ENCODE data around the gene MED12L. TPM values are rescaled to one million over a fixed set of nuclear protein-coding genes. Genes with fewer than 3 reads are reported as not detected.

MED12L gene
- polyA plus RNA-seq, 1 experiment = 0.06 TPM

DNA sequence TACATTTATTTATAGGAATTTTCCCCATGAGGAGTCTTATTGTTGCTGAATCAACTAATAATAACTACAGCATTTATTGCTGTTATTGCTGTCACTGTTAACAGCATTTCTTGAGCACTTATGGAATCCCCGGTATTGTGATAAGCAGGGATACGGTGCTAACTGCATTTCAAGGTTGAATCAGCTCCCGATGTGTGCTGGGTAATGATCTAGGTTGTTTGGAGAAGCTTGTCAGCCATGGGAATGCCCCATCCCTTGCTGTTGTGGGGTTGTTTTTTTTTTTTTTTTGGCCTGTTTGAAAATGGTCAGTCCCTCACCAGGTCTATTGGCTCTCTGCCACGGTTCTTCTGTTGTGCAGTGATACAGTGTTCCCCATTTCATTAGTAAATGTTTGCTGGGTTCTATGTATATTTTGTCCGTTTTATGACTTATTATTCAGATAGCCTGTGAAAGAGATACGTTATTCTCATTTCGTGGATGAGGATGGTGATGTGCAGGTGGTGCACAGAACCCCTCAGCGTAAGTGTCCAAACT lies 48.5 kb downstream of the MED12L start:
- TF ChIP-seq CTCF (IDR thresholded peaks at IDR 0.05; ENCODE audit: insufficient read depth, low read depth, low read length) = no peak
- POLR2A ChIA-PET = no interaction called here
- no peak overlapping the region for H3K4me3 ChIP-seq (ENCODE audit: low read depth, low read length)
- DNase-seq (ENCODE audit: low read depth) = no peak
- no peaks in the 10 kb centered on the region for H3K27me3 ChIP-seq (ENCODE audit: control insufficient read depth, insufficient read depth, low read length)
- no peaks in the 10 kb centered on the region for H3K36me3 ChIP-seq (ENCODE audit: control insufficient read depth, insufficient read depth, low read length)
- CTCF ChIA-PET = interaction anchor here (0.7 kb wide), 1 partner anchor 11 kb away, joined by 4 read pairs; no protein-coding TSS in a partner anchor

- DNase-seq (ENCODE audit: low read depth) = no peak
- CTCF ChIA-PET = no interaction called here
- H3K27me3 ChIP-seq (ENCODE audit: control insufficient read depth, insufficient read depth, low read length) = no peaks in the 10 kb centered on the region
- H3K4me3 ChIP-seq (ENCODE audit: low read depth, low read length) = no peak overlapping the region
- no peak for TF ChIP-seq CTCF (IDR thresholded peaks at IDR 0.05; ENCODE audit: insufficient read depth, low read depth, low read length)
- H3K36me3 ChIP-seq (ENCODE audit: control insufficient read depth, insufficient read depth, low read length) = no peaks in the 10 kb centered on the region
- POLR2A ChIA-PET = no interaction called here
These were observed 50.3 kb downstream of the MED12L start for GRCh38 chr3:151135541-151136337.

- CTCF ChIA-PET = interaction anchor here (1.3 to 7.2 kb wide), 5 partner anchors 11 to 355 kb away, joined by 3 to 103 read pairs (median 4); no protein-coding TSS in a partner anchor
- no peak overlapping the region for H3K4me3 ChIP-seq (ENCODE audit: low read depth, low read length)
- no peaks in the 10 kb centered on the region for H3K36me3 ChIP-seq (ENCODE audit: control insufficient read depth, insufficient read depth, low read length)
- peaks cover 15% of the 10 kb centered on the region for H3K27me3 ChIP-seq (ENCODE audit: control insufficient read depth, insufficient read depth, low read length)
- TF ChIP-seq CTCF (IDR thresholded peaks at IDR 0.05; ENCODE audit: insufficient read depth, low read depth, low read length) = no peak
- POLR2A ChIA-PET = no interaction called here
- no peak for DNase-seq (ENCODE audit: low read depth)
These were observed 57.5 kb downstream of the MED12L start for GRCh38 chr3:151142929-151143328.

- Histone ChIP-seq H3K36me3 (ENCODE audit: control insufficient read depth, insufficient read depth, low read length) (no peaks in the 10 kb centered on the region), H3K4me3 (ENCODE audit: low read depth, low read length) (no peak overlapping the region), H3K27me3 (ENCODE audit: control insufficient read depth, insufficient read depth, low read length) (peaks cover 15% of the 10 kb centered on the region)
- CTCF ChIA-PET = interaction anchor here (0.7 to 7.2 kb wide), 3 partner anchors 58 to 422 kb away, joined by 3 to 103 read pairs (median 3); partner anchors contain the start of gene MED12L
- TF ChIP-seq CTCF (IDR thresholded peaks at IDR 0.05; ENCODE audit: insufficient read depth, low read depth, low read length) = no peak
- DNase-seq (ENCODE audit: low read depth) = no peak
- POLR2A ChIA-PET = no interaction called here
These were observed 58.6 kb downstream of the MED12L start for GRCh38 chr3:151144016-151144415.

DNA sequence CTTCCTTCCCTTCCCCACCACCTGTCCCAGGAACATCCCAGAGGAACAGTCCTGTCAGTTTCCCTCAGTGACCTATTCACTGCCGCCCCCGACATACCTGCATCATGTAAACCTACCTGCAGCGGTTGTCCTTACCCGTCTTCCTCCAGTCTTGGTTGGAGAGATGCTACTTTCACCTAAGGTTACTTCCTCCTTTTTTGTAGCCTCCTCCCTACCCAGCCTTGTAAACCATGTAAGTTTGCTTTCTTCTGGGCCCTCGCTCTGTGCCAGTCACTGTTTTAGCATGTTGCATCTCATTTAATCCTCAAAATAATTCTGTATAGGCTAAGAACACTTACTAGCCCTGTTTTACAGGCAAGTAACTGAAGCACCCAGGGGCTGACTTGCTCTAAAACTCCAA lies 59.3 kb downstream of the MED12L start:
- no peak for TF ChIP-seq CTCF (IDR thresholded peaks at IDR 0.05; ENCODE audit: insufficient read depth, low read depth, low read length)
- CTCF ChIA-PET = interaction anchor here (0.9 to 7.2 kb wide), 9 partner anchors 11 to 423 kb away, joined by 3 to 103 read pairs (median 9); partner anchors contain the start of gene MED12L
- POLR2A ChIA-PET = no interaction called here

More for the DNA sequence above, 59.3 kb downstream of the MED12L start:
- H3K36me3 ChIP-seq (ENCODE audit: control insufficient read depth, insufficient read depth, low read length) = no peaks in the 10 kb centered on the region
- no peak overlapping the region for H3K4me3 ChIP-seq (ENCODE audit: low read depth, low read length)
- peaks cover 15% of the 10 kb centered on the region for H3K27me3 ChIP-seq (ENCODE audit: control insufficient read depth, insufficient read depth, low read length)
- DNase-seq (ENCODE audit: low read depth) = no peak
